Endothelial cell of umbilical vein (primary cell): ENCODE results near the gene DUSP22. TPM values are rescaled to one million over a fixed set of nuclear protein-coding genes. Genes with fewer than 3 reads are reported as not detected.

Source experiments
- BruUV-seq: library from RNA; stranded (reverse); fragments of 400-500 nt; replicated peaks from 2 replicates; lab custom pipeline; 2021; lab: Mats Ljungman, UMichigan
- CTCF ChIA-PET: fragments of 300-600, 350-600 bp; sonication (Branson Sonifier 250); formaldehyde crosslinking; loops from one replicate; lab custom pipeline; 2021; ENCODE audit warnings: antibody characterized with exemption, inconsistent platforms; lab: Charles Lee
- POLR2A ChIA-PET: fragments of 300-600, 350-600 bp; sonication (Branson Sonifier 250); formaldehyde crosslinking; loops from one replicate; lab custom pipeline; 2021; ENCODE audit warnings: antibody characterized with exemption, inconsistent platforms; lab: Charles Lee
- DNase-seq: peaks from one replicate; pipeline ENCODE4 v3.0.0-alpha.2; 2011; ENCODE audit warnings: low read depth, low spot score
- FAIRE-seq: peaks from 2 replicates; lab custom pipeline; 2011; peaks lifted over from hg19 to GRCh38; lab: Jason Lieb, UNC
- H2AFZ ChIP-seq: 2 replicates; pipeline ENCODE4 v1.6.0; 2012; ENCODE audit warnings: low read depth, low read length, control low read depth, inconsistent platforms
- H3K27ac ChIP-seq: 2 replicates; pipeline ENCODE4 v1.5.1; 2011; ENCODE audit warnings: low read depth, mild to moderate bottlenecking, control low read depth, low read length, moderate library complexity; ENCODE audit not compliant: insufficient read depth
- H3K27me3 ChIP-seq, 2 experiments: 2 replicates each; pipeline versions ENCODE4 v1.6.0 to v1.6.1; 2011; ENCODE audit warnings: low read length in 2 of 2, mixed read lengths in 1 of 2; ENCODE audit not compliant: control insufficient read depth in 2 of 2, insufficient read depth in 2 of 2
- H3K36me3 ChIP-seq, 2 experiments: 2 replicates in 1 of 2; 3 replicates in 1 of 2; pipeline ENCODE4 v1.5.1; 2011; ENCODE audit warnings: low read length in 2 of 2, mild to moderate bottlenecking in 1 of 2, moderate library complexity in 1 of 2; ENCODE audit not compliant: control insufficient read depth in 2 of 2, insufficient read depth in 2 of 2; ENCODE audit errors: extremely low read depth in 1 of 2
- H3K4me1 ChIP-seq: 3 replicates; pipeline ENCODE4 v1.5.1; 2011; ENCODE audit warnings: mild to moderate bottlenecking, low read length; ENCODE audit not compliant: control insufficient read depth, insufficient read depth; ENCODE audit errors: extremely low read depth
- H3K4me2 ChIP-seq: 2 replicates; pipeline ENCODE4 v1.6.1; 2011; ENCODE audit warnings: low read length, control low read depth, mixed read lengths; ENCODE audit not compliant: insufficient read depth
- H3K4me3 ChIP-seq, 3 experiments: fragments of 200-600 bp in 1 of 3; sonication (generic), shearing (Covaris generic) in 1 of 3; replicated peaks in 1 of 3; 2 replicates each; pipeline ENCODE4 v1.5.1; 2011 to 2016; ENCODE audit warnings: control low read depth in 3 of 3, low read length in 3 of 3, mild to moderate bottlenecking in 2 of 3, inconsistent platforms in 1 of 3, low read depth in 1 of 3, moderate library complexity in 1 of 3; ENCODE audit not compliant: insufficient read depth in 1 of 3
- H3K79me2 ChIP-seq: 2 replicates; pipeline ENCODE4 v1.6.0; 2012; ENCODE audit warnings: low read length, inconsistent platforms; ENCODE audit not compliant: control insufficient read depth, insufficient read depth
- H3K9ac ChIP-seq: replicated peaks from 2 replicates; pipeline ENCODE3; 2011; ENCODE audit warnings: low read length, control low read depth; ENCODE audit not compliant: insufficient read depth; ENCODE audit errors: extremely low read depth
- H3K9me1 ChIP-seq: replicated peaks from 3 replicates; pipeline ENCODE4 v1.6.0; 2011; ENCODE audit warnings: mild to moderate bottlenecking, low read length; ENCODE audit not compliant: control insufficient read depth, insufficient read depth; ENCODE audit errors: extremely low read depth
- H3K9me3 ChIP-seq: replicated peaks from 2 replicates; pipeline ENCODE4 v1.5.1; 2012; ENCODE audit warnings: low read length, inconsistent platforms; ENCODE audit not compliant: control insufficient read depth, insufficient read depth
- H4K20me1 ChIP-seq: replicated peaks from 2 replicates; pipeline ENCODE3; 2011; ENCODE audit warnings: mild to moderate bottlenecking, low read length; ENCODE audit not compliant: control insufficient read depth, insufficient read depth; ENCODE audit errors: extremely low read depth
- EZH2 ChIP-seq: IDR thresholded peaks from 2 replicates; pipeline ENCODE4 v1.6.1; 2012; ENCODE audit warnings: borderline replicate concordance, low read depth, mild to moderate bottlenecking, moderate library complexity, low read length, inconsistent platforms; ENCODE audit not compliant: severe bottlenecking
- FOS ChIP-seq: IDR thresholded peaks from 2 replicates; pipeline ENCODE4 v1.6.1; 2011; ENCODE audit warnings: mild to moderate bottlenecking, low read length, moderate library complexity, borderline replicate concordance; ENCODE audit not compliant: insufficient read depth
- GATA2 ChIP-seq: IDR thresholded peaks from 2 replicates; pipeline ENCODE4 v1.7.0; 2011; ENCODE audit warnings: low read depth, mild to moderate bottlenecking, moderate library complexity, mixed read lengths, low read length; ENCODE audit not compliant: insufficient read length, insufficient read depth
- JUN ChIP-seq: IDR thresholded peaks from 2 replicates; pipeline ENCODE4 v1.6.1; 2011; ENCODE audit warnings: borderline replicate concordance, low read depth; ENCODE audit not compliant: insufficient read length, insufficient read depth
- MYC ChIP-seq: IDR thresholded peaks from one replicate; pipeline ENCODE4 v1.6.1; 2011; ENCODE audit warnings: mild to moderate bottlenecking, low read depth, low read length
- POLR2A ChIP-seq: IDR thresholded peaks from 2 replicates; pipeline ENCODE4 v1.6.1; 2012; ENCODE audit warnings: low read depth, mild to moderate bottlenecking, control low read depth, low read length
- POLR2AphosphoS5 ChIP-seq: IDR thresholded peaks from 2 replicates; pipeline ENCODE4 v1.6.1; 2012; ENCODE audit warnings: low read depth, mild to moderate bottlenecking, control low read depth, low read length, moderate library complexity; ENCODE audit not compliant: insufficient read depth
- dilution Hi-C: fragments of 300-500 bp; cut with MboI; formaldehyde crosslinking; loops from one replicate; pipeline ENCODE4 v1.15.0; 2019; ENCODE audit warnings: low sequenced_read_pairs; ENCODE audit not compliant: extremely low pct_ligation_motif_present
- intact Hi-C: fragments of 100-400 bp; cut with micrococcal nuclease; formaldehyde crosslinking; loops from one replicate; pipeline ENCODE4 v1.10.0; 2022
- polyA plus RNA-seq, 4 experiments: library from polyadenylated mRNA; depleted of rRNA in 3 of 4; stranded (reverse) in 3 of 4; unstranded in 1 of 4; fragments of >200 nt; gene quantifications; 2 replicates each; pipeline versions ENCODE4 v1.2.1 to v1.2.3, GENCODE V29; 2011 to 2012; ENCODE audit warnings: missing spikeins in 1 of 4
- total RNA-seq: library from RNA; stranded (reverse); gene quantifications from 2 replicates; pipeline ENCODE4 v1.2.3, GENCODE V29; 2021
- TF ChIP-seq, protein P1 (sequence below), 2 donors: IDR thresholded peaks; 1 replicate in 1 of 2; 2 replicates in 1 of 2; pipeline ENCODE4 v1.5.1; 2011; ENCODE audit warnings: low read length in 2 of 2, mild to moderate bottlenecking in 2 of 2, moderate library complexity in 2 of 2, control low read depth in 1 of 2, inconsistent platforms in 1 of 2, low read depth in 1 of 2; ENCODE audit not compliant: insufficient read depth in 1 of 2; ENCODE audit errors: extremely low read depth in 1 of 2
- TF ChIP-seq, protein P2 (sequence below): IDR thresholded peaks from 2 replicates; pipeline ENCODE4 v1.6.1; 2011; ENCODE audit not compliant: insufficient read depth, insufficient read length

The DUSP22 gene
- total and polyA plus RNA-seq, 2 donors (not counting 3 experiments of a cell fraction or from before 2014, with no cell fraction given): 23.2 to 33.9 TPM

- Histone ChIP-seq H3K36me3 (no peaks in the 10 kb centered on the region), H2AFZ (no peak overlapping the region), H3K4me1 (no peaks in the 10 kb centered on the region), H3K9ac (no peak overlapping the region), H3K4me2 (no peak overlapping the region), H3K27me3 (no peaks in the 10 kb centered on the region), H3K27ac (no peak overlapping the region), H4K20me1 (peaks cover 3% of the 10 kb centered on the region), H3K9me3 (no peaks in the 10 kb centered on the region), H3K4me3 (no peak overlapping the region), H3K9me1 (no peaks in the 10 kb centered on the region), H3K79me2 (no peaks in the 10 kb centered on the region)
- no TSS peak for BruUV-seq
- TF ChIP-seq JUN (no peak), POLR2A (no peak), MYC (no peak), EZH2 (no peak), FOS (no peak), GATA2 (no peak), POLR2AphosphoS5 (no peak)
- TF ChIP-seq, protein P1, sequence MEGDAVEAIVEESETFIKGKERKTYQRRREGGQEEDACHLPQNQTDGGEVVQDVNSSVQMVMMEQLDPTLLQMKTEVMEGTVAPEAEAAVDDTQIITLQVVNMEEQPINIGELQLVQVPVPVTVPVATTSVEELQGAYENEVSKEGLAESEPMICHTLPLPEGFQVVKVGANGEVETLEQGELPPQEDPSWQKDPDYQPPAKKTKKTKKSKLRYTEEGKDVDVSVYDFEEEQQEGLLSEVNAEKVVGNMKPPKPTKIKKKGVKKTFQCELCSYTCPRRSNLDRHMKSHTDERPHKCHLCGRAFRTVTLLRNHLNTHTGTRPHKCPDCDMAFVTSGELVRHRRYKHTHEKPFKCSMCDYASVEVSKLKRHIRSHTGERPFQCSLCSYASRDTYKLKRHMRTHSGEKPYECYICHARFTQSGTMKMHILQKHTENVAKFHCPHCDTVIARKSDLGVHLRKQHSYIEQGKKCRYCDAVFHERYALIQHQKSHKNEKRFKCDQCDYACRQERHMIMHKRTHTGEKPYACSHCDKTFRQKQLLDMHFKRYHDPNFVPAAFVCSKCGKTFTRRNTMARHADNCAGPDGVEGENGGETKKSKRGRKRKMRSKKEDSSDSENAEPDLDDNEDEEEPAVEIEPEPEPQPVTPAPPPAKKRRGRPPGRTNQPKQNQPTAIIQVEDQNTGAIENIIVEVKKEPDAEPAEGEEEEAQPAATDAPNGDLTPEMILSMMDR (IDR thresholded peaks at IDR 0.05; ENCODE audit: extremely low read depth in 1 of 2, insufficient read depth in 1 of 2, low read depth in 1 of 2, low read length in 2 of 2): no peak
- TF ChIP-seq, protein P2, sequence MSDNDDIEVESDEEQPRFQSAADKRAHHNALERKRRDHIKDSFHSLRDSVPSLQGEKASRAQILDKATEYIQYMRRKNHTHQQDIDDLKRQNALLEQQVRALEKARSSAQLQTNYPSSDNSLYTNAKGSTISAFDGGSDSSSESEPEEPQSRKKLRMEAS: no peak
- no peak for FAIRE-seq
- dilution Hi-C loops (no loop called here), intact Hi-C loops (no loop called here)
- DNase-seq: no peak
- CTCF ChIA-PET: interaction anchor here (0.8 to 1.4 kb wide), 4 partner anchors 11 to 409 kb away, joined by 3 to 7 read pairs (median 3); no protein-coding TSS in a partner anchor
- POLR2A ChIA-PET: interaction anchor here (0.6 to 0.7 kb wide), 2 partner anchors 16 to 19 kb away, joined by 3 to 4 read pairs; no protein-coding TSS in a partner anchor
Measured at GRCh38 chr6:313087-313486, 20.8 kb downstream of the DUSP22 start.
